ENCODE results near the gene UNKL.
"Not testable (repeated sequence)": the region's sequence is repeated elsewhere in the genome, so short reads cannot be mapped to it uniquely, and the experiment has no call there.

Gene UNKL

GRCh38 chr16:1331712-1332617, 82.5 kb downstream of the UNKL start:
- DNase-seq (ENCODE audit: low spot score), result peak; percentile 94
- in situ Hi-C loops (cut with MboI; ENCODE audit: low pct_unique_long_range_greater_than_20kb, low sequenced_read_pairs, unreplicated experiment), result no loop called here
- TF ChIP-seq CTCF (IDR thresholded peaks at IDR 0.05; ENCODE audit: extremely low read depth, insufficient read depth, missing control alignments), result no peak

- in situ Hi-C loops (cut with MboI; ENCODE audit: low pct_unique_long_range_greater_than_20kb, low sequenced_read_pairs, unreplicated experiment), result no loop called here
- DNase-seq (ENCODE audit: low spot score), result no peak
- no peak for TF ChIP-seq CTCF (IDR thresholded peaks at IDR 0.05; ENCODE audit: extremely low read depth, insufficient read depth, missing control alignments)
These were observed 83.4 kb downstream of the UNKL start for GRCh38 chr16:1330931-1331711.

GRCh38 chr16:1330260-1330914, 84.1 kb downstream of the UNKL start:
- peak; percentile 61 for TF ChIP-seq CTCF (IDR thresholded peaks at IDR 0.05; ENCODE audit: extremely low read depth, insufficient read depth, missing control alignments)
- no peak for DNase-seq (ENCODE audit: low spot score)
- in situ Hi-C loops (cut with MboI; ENCODE audit: low pct_unique_long_range_greater_than_20kb, low sequenced_read_pairs, unreplicated experiment), result no loop called here

- in situ Hi-C loops (cut with MboI; ENCODE audit: low pct_unique_long_range_greater_than_20kb, low sequenced_read_pairs, unreplicated experiment); DNase-seq (ENCODE audit: low spot score): not testable (repeated sequence)
These were observed 85.5 kb downstream of the UNKL start for GRCh38 chr16:1328961-1329360.

- DNase-seq (ENCODE audit: low spot score); in situ Hi-C loops (cut with MboI; ENCODE audit: low pct_unique_long_range_greater_than_20kb, low sequenced_read_pairs, unreplicated experiment): not testable (repeated sequence)
These were observed 86.4 kb downstream of the UNKL start for GRCh38 chr16:1328136-1328535.

- no peak for TF ChIP-seq CTCF (IDR thresholded peaks at IDR 0.05; ENCODE audit: extremely low read depth, insufficient read depth, missing control alignments)
- no peak for DNase-seq (ENCODE audit: low spot score)
- in situ Hi-C loops (cut with MboI; ENCODE audit: low pct_unique_long_range_greater_than_20kb, low sequenced_read_pairs, unreplicated experiment), result no loop called here
These were observed 86.9 kb downstream of the UNKL start for GRCh38 chr16:1327619-1327947.

- in situ Hi-C loops (cut with MboI; ENCODE audit: low pct_unique_long_range_greater_than_20kb, low sequenced_read_pairs, unreplicated experiment), result no loop called here
- TF ChIP-seq CTCF (IDR thresholded peaks at IDR 0.05; ENCODE audit: extremely low read depth, insufficient read depth, missing control alignments), result no peak
- DNase-seq (ENCODE audit: low spot score), result no peak
These were observed 87.4 kb downstream of the UNKL start for GRCh38 chr16:1326946-1327618.

All from GM13977 (cell line).